ENCODE measurements around the gene BAIAP3.

Gene BAIAP3

GRCh38 chr16:1387331-1387730 lies 53.9 kb downstream of the BAIAP3 start:
- H3K4me3 ChIP-seq (replicated peaks; ENCODE audit: low read depth, low read length), result no peak overlapping the region
- TF ChIP-seq CTCF (IDR thresholded peaks at IDR 0.05; ENCODE audit: low read depth, low read length, missing control alignments), result no peak
- no peak for DNase-seq (ENCODE audit: extremely low read depth, low read depth)

GRCh38 chr16:1389762-1390161 lies 56.3 kb downstream of the BAIAP3 start:
- TF ChIP-seq CTCF (IDR thresholded peaks at IDR 0.05; ENCODE audit: low read depth, low read length, missing control alignments), result no peak
- H3K4me3 ChIP-seq (replicated peaks; ENCODE audit: low read depth, low read length), result no peak overlapping the region
- DNase-seq (ENCODE audit: extremely low read depth, low read depth), result no peak

GRCh38 chr16:1390239-1390779 lies 56.9 kb downstream of the BAIAP3 start:
- DNase-seq (ENCODE audit: extremely low read depth, low read depth), result no peak
- no peak overlapping the region for H3K4me3 ChIP-seq (replicated peaks; ENCODE audit: low read depth, low read length)
- TF ChIP-seq CTCF (IDR thresholded peaks at IDR 0.05; ENCODE audit: low read depth, low read length, missing control alignments), result no peak

GRCh38 chr16:1392826-1393225 lies 59.4 kb downstream of the BAIAP3 start:
- DNase-seq (ENCODE audit: extremely low read depth, low read depth), result no peak
- no peak overlapping the region for H3K4me3 ChIP-seq (replicated peaks; ENCODE audit: low read depth, low read length)
- no peak for TF ChIP-seq CTCF (IDR thresholded peaks at IDR 0.05; ENCODE audit: low read depth, low read length, missing control alignments)

GRCh38 chr16:1393613-1394176 lies 60.2 kb downstream of the BAIAP3 start:
- DNase-seq (ENCODE audit: extremely low read depth, low read depth), result no peak
- TF ChIP-seq CTCF (IDR thresholded peaks at IDR 0.05; ENCODE audit: low read depth, low read length, missing control alignments), result no peak
- H3K4me3 ChIP-seq (replicated peaks; ENCODE audit: low read depth, low read length), result no peak overlapping the region

- no peak for TF ChIP-seq CTCF (IDR thresholded peaks at IDR 0.05; ENCODE audit: low read depth, low read length, missing control alignments)
- no peak overlapping the region for H3K4me3 ChIP-seq (replicated peaks; ENCODE audit: low read depth, low read length)
- DNase-seq (ENCODE audit: extremely low read depth, low read depth), result no peak
Observed at GRCh38 chr16:1394367-1394951, 61.0 kb downstream of the BAIAP3 start.

Data from HFF-Myc (cell line).